Activated CD8-positive, alpha-beta memory T cell treated with anti-CD3 and anti-CD28 coated beads for 4 hours (primary cell): ENCODE results near the gene RERE.
A peak's percentile ranks its signal among the peaks of the same experiment; 100 is the strongest.

Experiments used
- DNase-seq, 2 donors: peaks; one replicate each; pipeline ENCODE4 v3.0.0-alpha.2; 2020; ENCODE audit warnings: low read depth in 2 of 2

RERE gene

DNA sequence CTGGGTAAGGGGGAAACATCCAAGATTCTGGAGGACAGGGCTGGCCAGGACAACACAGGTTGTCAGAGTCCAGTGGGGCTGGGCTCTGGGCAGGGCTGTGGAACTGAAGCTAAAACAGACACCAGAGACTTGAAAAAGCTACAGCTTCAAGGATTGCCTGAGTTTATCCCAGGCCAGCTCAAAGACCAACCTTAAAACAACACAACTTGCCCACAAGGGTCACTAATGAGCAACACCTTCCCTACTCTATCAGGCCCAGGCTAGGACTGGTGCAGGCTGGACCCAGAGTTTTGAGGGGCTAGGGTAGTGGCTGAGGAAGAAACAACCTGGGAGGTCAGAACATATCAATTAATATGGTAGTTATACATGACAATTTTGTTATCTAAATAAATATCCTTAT is 338.9 kb downstream of the RERE start:
- no peak for DNase-seq

DNA sequence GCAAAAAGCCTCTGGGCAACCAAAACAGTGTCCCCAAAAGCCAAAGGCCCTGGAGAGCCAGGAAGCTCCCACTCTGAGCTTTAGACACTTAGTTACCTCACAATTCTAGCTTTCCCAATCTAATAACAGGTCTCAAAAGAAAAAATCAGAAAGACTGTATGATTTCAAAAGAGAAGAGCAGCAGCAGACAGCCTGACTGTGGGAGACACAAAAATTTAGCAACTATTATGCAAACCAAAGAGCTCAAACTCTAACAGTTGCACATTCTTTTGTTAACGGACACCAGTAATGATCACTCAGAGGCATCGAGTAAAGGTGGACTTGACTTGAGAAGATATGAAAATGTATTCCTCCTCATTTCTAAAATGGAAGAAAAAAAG is 339.5 kb downstream of the RERE start:
- DNase-seq = no peak

DNA sequence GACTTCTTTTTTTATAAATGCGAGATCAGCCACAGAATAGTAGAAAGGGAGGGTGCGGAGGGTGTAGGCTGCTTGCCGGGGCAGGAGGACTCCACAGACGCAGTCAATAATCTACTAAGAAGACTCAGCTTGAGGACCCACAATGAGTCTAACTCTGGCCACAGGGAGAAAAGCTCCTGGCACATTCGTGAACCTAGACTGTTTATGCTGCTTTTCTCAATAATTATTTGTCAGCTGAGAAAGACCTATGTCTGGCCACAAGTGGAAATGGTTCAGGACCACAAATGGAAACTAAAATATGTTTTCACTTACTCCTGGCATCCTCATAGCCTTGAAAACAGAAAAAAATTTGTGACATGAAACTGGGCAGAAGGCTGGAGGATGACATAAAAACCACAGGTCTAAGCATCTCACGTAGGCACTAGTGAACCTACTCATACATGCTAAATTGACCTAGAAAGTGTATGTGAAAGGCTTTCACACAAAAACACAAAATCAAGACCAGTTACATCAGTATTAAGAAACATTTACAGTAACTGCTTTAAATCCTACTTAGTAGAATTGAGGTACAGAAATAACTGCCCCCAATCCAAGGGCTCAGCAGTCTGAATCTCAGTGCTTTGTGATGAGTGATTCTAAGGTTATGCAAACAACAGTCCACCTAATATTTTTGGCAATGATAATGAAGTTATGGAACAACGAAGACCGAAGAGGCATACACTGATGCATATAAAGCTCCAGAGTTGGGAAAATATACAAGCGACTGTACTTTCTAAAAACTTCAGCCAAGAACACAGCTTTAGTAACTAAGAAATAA is 340.1 kb downstream of the RERE start:
- no peak for DNase-seq

DNA sequence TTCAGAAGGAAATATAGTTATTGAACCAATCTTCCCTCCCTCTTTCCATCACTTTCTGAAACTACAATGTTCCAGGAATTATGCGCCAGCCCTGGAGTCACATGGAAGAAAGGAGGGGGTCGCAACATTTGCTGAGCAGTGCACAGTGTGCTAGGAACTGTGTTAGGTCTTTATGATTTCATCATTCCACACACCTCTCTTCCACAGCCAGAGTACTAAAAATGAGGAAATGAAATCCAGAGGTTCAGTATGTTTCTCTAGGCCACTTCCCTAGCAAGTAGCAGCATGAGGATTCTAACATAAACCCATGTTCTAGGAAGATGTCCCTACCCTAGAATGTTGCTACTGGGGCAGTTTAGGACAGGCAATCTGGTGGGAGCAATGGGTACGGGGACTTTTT is 341.4 kb downstream of the RERE start:
- no peak for DNase-seq

DNA sequence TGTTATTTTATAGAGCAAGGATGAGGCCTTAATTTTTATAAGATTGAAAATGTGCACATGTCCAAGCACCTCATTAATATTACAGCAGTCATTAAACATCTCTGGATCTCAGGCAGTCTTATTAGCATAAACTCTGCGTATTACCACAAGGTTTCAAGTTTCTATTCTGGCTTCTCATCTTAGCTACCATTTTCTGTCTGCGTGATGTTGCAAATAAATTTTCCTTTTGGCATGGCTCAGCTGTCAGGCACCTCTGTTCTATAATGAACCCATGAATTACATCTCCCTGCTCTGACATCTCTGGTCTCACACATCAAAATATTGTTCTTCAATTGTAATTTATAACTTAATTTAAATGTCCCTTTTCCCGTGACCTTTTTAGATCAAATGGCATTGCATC is 343.1 kb downstream of the RERE start:
- no peak for DNase-seq

GRCh38 chr1:8473891-8474300 is 343.5 kb downstream of the RERE start:
- no peak for DNase-seq

- DNase-seq = no peak
These were observed 344.1 kb downstream of the RERE start for GRCh38 chr1:8473121-8473875.

GRCh38 chr1:8472668-8473067 is 344.8 kb downstream of the RERE start:
- peak in 1 of 2 donors; percentile 17 for DNase-seq

DNA sequence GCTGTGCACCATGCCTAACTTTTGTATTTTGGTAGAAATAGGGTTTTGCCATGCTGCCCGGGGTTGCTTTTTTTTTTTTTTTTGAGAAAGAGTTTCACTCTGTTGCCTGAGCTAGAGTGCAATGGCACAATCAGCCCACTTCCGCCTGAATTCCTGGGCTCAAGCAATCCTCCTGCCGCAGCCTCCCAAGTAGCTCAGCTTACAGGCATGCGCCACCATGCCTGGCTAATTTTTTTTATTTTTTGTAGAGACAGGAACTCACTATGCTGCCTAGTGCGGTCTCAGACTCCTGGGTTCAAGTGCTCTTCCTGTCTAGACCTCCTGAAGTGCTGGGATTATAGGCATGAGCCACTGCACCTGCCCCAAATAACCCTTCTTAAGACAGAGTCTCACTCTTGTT is 346.0 kb downstream of the RERE start:
- no peak for DNase-seq

DNA sequence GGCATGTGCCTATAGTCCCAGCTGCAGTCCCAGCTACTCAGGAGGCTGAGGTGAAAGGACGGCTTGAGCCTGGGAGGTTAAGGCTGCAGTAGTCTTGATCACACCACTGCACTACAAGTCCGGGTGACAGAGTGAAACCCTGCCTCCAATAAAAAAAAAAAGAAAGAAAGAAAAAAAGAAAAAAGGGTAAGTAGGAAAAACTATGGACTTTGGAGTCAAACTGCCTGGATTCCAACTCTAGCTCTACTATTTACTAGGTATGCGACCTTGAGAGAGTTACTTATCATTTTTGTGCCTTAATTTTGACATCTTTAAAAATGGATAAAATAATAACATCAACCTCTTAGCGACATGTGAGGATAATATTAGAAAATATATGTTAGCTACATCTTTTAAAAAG is 348.7 kb downstream of the RERE start:
- no peak for DNase-seq

DNA sequence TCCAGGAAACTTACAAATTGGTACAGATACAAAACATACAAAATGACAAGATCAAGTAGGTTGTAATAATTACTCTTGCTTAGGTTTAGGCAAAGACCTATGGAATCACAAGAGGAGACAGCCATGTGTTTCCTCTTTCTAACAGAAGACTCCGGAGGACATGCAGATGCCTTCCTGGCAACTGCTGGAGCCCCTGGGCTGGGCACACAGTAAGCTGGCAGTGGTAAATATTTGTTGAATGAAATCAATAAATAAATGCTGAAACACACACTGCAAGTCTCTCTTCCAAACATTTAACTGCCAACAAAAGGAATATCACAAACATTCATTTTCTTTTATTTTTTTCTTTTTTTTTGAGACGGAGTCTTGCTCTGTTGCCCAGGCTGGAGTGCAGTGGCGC is 350.1 kb downstream of the RERE start:
- DNase-seq = no peak

DNA sequence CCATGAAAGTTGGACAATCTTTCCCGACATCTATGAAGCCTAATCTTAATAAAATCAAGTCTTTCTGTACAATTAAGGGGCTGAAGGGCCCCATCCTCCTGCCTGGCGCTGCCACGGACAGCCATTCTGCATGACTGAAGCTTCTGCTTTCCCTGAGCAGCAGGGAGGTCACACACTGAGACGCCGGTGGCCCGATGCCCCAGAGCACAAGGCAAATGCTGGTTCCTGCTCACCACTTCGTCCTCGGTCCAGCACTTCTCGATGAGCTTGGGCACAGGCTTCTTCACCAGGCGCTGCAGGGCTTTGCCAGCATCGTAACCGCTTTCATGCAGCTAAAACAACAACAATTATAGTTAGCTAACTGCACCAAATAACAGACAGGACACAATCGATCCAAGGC is 351.7 kb downstream of the RERE start:
- no peak for DNase-seq

GRCh38 chr1:8465013-8465412 is 352.4 kb downstream of the RERE start:
- DNase-seq = no peak

DNA sequence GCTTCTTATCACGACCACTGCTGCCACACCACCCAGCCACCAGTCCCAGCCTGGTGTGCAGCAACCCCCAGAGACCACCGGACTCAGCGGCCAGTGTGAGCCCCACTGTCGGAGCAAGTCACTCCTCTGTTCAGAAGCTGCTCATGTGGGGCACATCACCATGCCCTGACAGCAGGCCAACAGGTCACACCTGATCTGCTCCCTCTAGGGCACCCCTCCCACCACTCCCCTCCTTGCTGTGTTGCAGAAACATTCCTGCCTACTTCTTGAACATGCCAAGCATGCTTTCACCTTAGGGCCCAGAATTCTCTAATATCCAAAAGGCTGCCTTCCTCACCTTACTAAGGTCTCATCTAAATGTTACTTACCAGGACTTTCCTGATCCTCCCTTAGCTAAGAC is 353.1 kb downstream of the RERE start:
- DNase-seq = no peak

- DNase-seq = no peak
These were observed 354.1 kb downstream of the RERE start for GRCh38 chr1:8463144-8463927.

GRCh38 chr1:8462371-8462892 is 355.0 kb downstream of the RERE start:
- DNase-seq = no peak

DNA sequence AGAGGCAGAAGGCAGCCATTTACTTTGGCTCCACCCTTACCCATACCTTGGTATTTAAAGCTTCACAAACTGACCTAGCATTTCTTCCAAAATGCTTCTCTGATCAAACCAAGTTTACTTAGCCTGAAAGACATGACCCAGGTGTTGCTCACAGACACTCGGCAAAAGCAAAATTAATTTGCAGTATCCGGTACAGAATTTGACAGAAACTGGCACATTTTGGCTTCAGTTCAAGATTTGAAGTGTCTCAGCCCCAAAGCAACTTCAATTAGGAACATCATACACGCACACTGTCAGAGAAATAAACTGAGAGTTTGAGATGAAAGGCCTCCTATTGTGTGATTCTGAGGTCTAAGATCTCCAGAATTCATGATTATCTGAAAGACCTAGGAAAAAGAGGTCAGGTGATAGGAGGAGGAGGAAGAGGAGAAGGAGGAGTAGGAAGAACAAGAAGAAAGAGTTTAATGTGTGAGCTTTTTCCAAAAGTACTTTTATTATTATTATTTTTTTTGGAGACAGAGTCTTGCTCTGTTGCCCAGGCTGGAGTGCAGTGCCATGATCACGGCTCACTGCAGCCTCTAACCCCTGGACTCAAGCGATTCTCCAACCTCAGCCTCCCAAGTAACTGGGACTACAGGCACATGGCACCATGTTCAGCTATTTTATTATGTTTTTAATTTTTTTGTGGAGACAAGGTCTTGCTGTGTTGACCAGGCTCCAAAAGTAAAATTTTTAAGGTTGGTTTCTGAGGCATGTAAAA is 355.9 kb downstream of the RERE start:
- DNase-seq = no peak

DNA sequence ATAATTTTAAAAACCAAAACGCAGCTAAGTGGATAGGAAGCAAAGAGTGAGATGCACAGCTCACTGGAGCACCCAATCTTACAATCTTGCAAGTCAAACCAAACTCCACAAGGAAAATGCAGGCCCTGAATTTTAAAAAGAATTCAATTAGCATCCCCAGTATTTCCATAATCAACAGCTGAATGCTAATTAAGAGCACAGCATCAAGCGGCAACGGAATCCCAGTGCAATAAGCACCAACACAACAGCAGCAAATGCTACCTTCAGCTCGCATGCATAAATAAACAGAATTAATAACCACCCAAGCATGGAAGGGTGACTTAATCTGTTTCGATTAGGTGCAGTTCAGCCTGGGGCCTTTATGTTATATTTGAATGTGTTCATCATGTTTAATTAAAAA is 356.7 kb downstream of the RERE start:
- DNase-seq = no peak

DNA sequence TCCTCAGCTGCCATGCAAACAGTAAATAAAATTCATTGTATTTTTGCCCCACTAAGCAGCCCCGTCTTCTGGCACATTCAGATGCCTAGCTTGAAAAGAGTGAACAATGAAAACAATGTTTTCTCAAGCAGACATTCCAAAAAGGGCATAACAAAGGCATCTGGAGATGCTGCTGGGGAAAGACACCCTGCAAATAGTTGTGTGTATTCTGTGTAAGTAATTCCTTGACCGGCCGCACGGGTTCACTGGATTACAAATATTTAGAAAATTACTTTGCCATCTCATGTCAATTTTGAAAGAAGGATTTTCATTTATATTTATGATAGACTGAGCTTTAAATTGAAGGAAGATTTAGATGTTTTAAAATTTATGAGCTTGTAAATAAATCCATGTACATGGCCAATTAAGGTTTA is 357.3 kb downstream of the RERE start:
- no peak for DNase-seq

GRCh38 chr1:8458607-8459006 is 358.8 kb downstream of the RERE start:
- DNase-seq = no peak

GRCh38 chr1:8457760-8458381 is 359.6 kb downstream of the RERE start:
- no peak for DNase-seq
